Peyer's patch (tissue), 4 donors: ENCODE measurements around the gene GTF2E1. TPM values are rescaled to one million over a fixed set of nuclear protein-coding genes. Genes with fewer than 3 reads are reported as not detected.

Experiments
- DNase-seq, 3 donors: peaks; one replicate each; pipeline ENCODE4 v3.0.0-alpha.2; 2017 to 2019
- H3K27ac ChIP-seq, 4 donors: fragments of 200-600 bp; sonication (generic); one replicate each; pipeline ENCODE4 v1.5.1; 2016 to 2019
- H3K27me3 ChIP-seq, 2 donors: fragments of 200-600 bp; sonication (generic); one replicate each; pipeline ENCODE4 v1.5.1; 2019
- H3K36me3 ChIP-seq, 3 donors: fragments of 200-600 bp; sonication (generic); one replicate each; pipeline ENCODE4 v1.5.1; 2016 to 2019
- H3K4me1 ChIP-seq, 4 donors: fragments of 200-600 bp; sonication (generic); one replicate each; pipeline ENCODE4 v1.5.1; 2016 to 2019
- H3K4me3 ChIP-seq, 4 donors: fragments of 200-600 bp; sonication (generic); 1 replicate in 3 of 4; 2 replicates in 1 of 4; pipeline ENCODE4 v1.5.1; 2016 to 2019; ENCODE audit warnings: mild to moderate bottlenecking in 1 of 4
- H3K9me3 ChIP-seq, 4 donors: fragments of 200-600 bp; sonication (generic); one replicate each; pipeline ENCODE4 v1.5.1; 2016 to 2019; ENCODE audit warnings: mild to moderate bottlenecking in 1 of 4
- POLR2A ChIP-seq, 2 donors: fragments of 450-650 bp; IDR thresholded peaks; one replicate each; pipeline ENCODE4 v1.5.1; 2017; ENCODE audit warnings: antibody characterized with exemption in 2 of 2, mild to moderate bottlenecking in 2 of 2, moderate library complexity in 2 of 2
- total RNA-seq, 4 donors: library from RNA; depleted of rRNA; stranded (reverse); fragments of >200 nt; gene quantifications; one replicate each; pipeline ENCODE4 v1.1.0, GENCODE V29; 2016
- TF ChIP-seq, protein P1 (sequence below), 6 experiments: fragments of 450-650 bp in 4 of 6; fragments of 200-600 bp in 2 of 6; sonication (generic) in 1 of 6; IDR thresholded peaks; one replicate each; pipeline ENCODE4 v1.5.1; 2017 to 2019; ENCODE audit warnings: antibody characterized with exemption in 6 of 6, mild to moderate bottlenecking in 3 of 6, moderate library complexity in 1 of 6

Gene GTF2E1
- total RNA-seq, 4 donors from 2014 or later: 5.4 to 32.2 (median 11.5) TPM

DNA sequence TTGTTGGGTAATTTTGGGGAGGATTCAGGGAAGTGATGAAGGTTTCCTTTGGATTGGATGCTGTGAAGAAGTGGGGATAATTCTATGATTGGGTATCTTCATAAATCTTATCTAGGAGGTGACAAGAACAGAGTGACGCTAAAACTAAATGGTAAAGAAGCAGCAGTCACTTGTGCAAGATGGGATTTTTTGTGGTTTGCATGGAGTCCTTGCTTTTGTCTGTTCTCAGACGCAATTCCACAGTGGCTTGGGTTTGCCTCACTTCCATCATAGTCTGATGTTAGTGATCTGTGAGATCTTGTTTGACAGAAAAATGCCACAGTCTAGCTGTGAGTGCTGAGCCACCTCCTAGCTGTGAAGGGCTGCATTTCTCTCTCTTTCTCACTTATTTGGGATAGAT lies 26.9 kb downstream of the GTF2E1 start:
- Histone ChIP-seq H3K4me3 (no peak overlapping the region), H3K4me1 (no peaks in the 10 kb centered on the region), H3K27me3 (no peaks in the 10 kb centered on the region), H3K9me3 (no peaks in the 10 kb centered on the region), H3K36me3 (peaks cover 0 to 15% (median 0%) of the 10 kb centered on the region in 3 donors), H3K27ac (no peak overlapping the region)
- TF ChIP-seq POLR2A (IDR thresholded peaks at IDR 0.05): no peak
- TF ChIP-seq, protein P1, sequence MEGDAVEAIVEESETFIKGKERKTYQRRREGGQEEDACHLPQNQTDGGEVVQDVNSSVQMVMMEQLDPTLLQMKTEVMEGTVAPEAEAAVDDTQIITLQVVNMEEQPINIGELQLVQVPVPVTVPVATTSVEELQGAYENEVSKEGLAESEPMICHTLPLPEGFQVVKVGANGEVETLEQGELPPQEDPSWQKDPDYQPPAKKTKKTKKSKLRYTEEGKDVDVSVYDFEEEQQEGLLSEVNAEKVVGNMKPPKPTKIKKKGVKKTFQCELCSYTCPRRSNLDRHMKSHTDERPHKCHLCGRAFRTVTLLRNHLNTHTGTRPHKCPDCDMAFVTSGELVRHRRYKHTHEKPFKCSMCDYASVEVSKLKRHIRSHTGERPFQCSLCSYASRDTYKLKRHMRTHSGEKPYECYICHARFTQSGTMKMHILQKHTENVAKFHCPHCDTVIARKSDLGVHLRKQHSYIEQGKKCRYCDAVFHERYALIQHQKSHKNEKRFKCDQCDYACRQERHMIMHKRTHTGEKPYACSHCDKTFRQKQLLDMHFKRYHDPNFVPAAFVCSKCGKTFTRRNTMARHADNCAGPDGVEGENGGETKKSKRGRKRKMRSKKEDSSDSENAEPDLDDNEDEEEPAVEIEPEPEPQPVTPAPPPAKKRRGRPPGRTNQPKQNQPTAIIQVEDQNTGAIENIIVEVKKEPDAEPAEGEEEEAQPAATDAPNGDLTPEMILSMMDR (IDR thresholded peaks at IDR 0.05): no peak
- no peak for DNase-seq

DNA sequence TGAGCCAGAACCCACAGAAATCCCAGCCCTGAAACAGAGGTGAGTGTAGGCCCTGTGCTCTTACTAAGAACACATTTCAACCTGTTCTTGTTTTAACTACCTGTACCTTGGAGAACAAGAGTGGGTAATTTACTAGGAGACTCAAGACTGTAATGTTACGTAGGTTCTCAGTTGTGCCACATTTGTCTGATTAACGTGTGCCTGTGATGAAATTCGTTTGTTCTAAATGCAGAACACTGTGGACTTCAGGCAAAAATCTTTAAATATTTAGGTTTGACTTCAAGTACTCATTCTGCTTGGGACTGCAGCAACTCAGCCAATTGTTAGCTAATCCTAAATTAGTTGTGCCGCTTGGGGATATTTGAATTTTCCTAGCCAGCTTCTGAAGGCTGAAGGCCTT lies 28.3 kb downstream of the GTF2E1 start:
- H3K4me1 ChIP-seq: no peaks in the 10 kb centered on the region
- TF ChIP-seq, protein P1 (IDR thresholded peaks at IDR 0.05): no peak
- no peak for TF ChIP-seq POLR2A (IDR thresholded peaks at IDR 0.05)
- H3K27me3 ChIP-seq: no peaks in the 10 kb centered on the region
- no peak overlapping the region for H3K27ac ChIP-seq
- DNase-seq: no peak
- H3K36me3 ChIP-seq: peaks cover 0 to 15% (median 0%) of the 10 kb centered on the region in 3 donors
- H3K4me3 ChIP-seq: no peak overlapping the region
- no peaks in the 10 kb centered on the region for H3K9me3 ChIP-seq

DNA sequence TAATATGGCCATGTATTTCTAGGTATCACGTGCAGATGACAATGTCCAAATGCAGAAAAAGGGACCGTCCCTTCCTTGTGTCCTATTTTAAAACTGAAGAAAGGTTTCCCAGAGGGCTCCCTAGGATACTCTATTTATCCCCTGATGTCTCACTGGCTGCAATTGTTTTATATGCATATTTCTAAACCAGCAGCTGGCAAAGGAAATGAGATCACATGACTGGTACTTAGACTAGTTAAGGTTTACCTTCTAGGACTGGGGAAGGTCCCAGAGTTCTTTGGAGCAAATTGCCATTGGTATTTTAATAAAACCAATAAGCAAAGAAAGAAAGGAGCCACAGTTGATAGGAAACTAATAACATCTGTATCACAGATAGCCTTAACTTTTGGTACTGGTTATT lies 29.5 kb downstream of the GTF2E1 start:
- Histone ChIP-seq H3K27me3 (no peaks in the 10 kb centered on the region), H3K36me3 (peaks cover 0 to 25% (median 0%) of the 10 kb centered on the region in 3 donors), H3K9me3 (no peaks in the 10 kb centered on the region), H3K4me1 (no peaks in the 10 kb centered on the region), H3K4me3 (no peak overlapping the region), H3K27ac (no peak overlapping the region)
- DNase-seq: no peak
- TF ChIP-seq, protein P1 (IDR thresholded peaks at IDR 0.05): no peak
- TF ChIP-seq POLR2A (IDR thresholded peaks at IDR 0.05): no peak

DNA sequence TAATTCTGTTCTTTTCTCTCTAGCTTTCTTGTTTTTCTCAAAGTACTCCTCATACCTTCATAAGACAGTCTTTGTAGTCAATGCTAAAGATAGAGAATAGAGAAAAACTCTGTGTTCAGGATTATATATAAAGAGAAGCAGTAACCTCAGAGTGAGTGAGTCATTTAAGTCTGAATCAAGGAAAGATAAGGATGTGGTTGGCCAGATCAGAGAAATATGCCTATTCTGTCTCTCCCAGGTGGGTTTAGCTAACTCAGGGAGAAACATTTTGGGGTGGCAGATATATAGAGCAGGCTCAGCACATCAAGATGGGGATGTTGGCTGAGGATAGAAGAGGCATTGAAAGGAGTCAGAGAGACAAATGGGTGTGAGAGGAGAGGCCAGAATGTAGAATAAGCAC lies 31.4 kb downstream of the GTF2E1 start:
- no peak for DNase-seq
- TF ChIP-seq, protein P1 (IDR thresholded peaks at IDR 0.05): no peak
- no peak for TF ChIP-seq POLR2A (IDR thresholded peaks at IDR 0.05)
- no peaks in the 10 kb centered on the region for H3K9me3 ChIP-seq
- H3K27ac ChIP-seq: no peak overlapping the region
- peaks cover 0 to 26% (median 0%) of the 10 kb centered on the region in 3 donors for H3K36me3 ChIP-seq
- H3K27me3 ChIP-seq: no peaks in the 10 kb centered on the region
- no peak overlapping the region for H3K4me3 ChIP-seq
- no peaks in the 10 kb centered on the region for H3K4me1 ChIP-seq

DNA sequence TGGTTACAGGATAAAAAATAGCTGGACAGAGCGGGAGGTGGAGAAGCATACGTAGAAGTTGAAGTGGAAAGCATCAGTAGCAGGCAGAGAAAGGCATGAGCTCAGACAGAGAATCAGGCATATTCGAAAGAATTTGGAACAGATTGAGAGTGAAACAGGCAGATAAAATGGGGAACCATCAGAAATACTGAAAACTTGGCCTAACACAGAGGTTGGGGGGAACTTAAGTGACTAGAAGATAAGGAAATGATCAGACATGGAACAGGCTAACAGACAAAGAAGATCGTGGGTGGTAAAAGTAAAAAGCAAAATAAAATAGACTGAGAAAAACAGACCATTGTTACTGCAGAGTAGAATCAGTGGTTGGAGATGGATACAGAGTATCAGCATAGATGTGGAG lies 32.9 kb downstream of the GTF2E1 start:
- H3K9me3 ChIP-seq: no peaks in the 10 kb centered on the region

More for the DNA sequence above, 32.9 kb downstream of the GTF2E1 start:
- H3K36me3 ChIP-seq: peaks cover 0 to 34% (median 0%) of the 10 kb centered on the region in 3 donors
- H3K27ac ChIP-seq: no peak overlapping the region
- no peak overlapping the region for H3K4me3 ChIP-seq
- TF ChIP-seq, protein P1 (IDR thresholded peaks at IDR 0.05): no peak
- no peak for TF ChIP-seq POLR2A (IDR thresholded peaks at IDR 0.05)
- no peak for DNase-seq
- no peaks in the 10 kb centered on the region for H3K27me3 ChIP-seq
- H3K4me1 ChIP-seq: no peaks in the 10 kb centered on the region
